ENCODE measurements around the gene ZSCAN12.

- no peak for TF ChIP-seq CTCF (conservative IDR thresholded peaks at IDR 0.05; ENCODE audit: low read length)
- no peak for TF ChIP-seq EZH2phosphoT487 (IDR thresholded peaks at IDR 0.05; ENCODE audit: borderline replicate concordance, low read depth, low read length)
Observed at GRCh38 chr6:28407401-28407800, 7.9 kb upstream of the ZSCAN12 start.
